ENCODE measurements around the gene PLA2G6.

GRCh38 chr22:38070250-38070921, 111.2 kb downstream of the PLA2G6 start:
- TF ChIP-seq ZNF555 (tag by site-specific recombination; conservative IDR thresholded peaks at IDR 0.05), result no peak
- no peak for TF ChIP-seq KLF10 (tag by site-specific recombination; IDR thresholded peaks at IDR 0.05)
- no peak for TF ChIP-seq ZNF280C (tag by site-specific recombination; IDR thresholded peaks at IDR 0.05)
- no peak for TF ChIP-seq ZNF473 (tag by site-specific recombination; IDR thresholded peaks at IDR 0.05)
- TF ChIP-seq CTCF (tag by site-specific recombination; IDR thresholded peaks at IDR 0.05), result no peak
- TF ChIP-seq ZNF776 (tag by site-specific recombination; IDR thresholded peaks at IDR 0.05; ENCODE audit: borderline replicate concordance), result no peak
- TF ChIP-seq ZNF514 (tag by site-specific recombination; IDR thresholded peaks at IDR 0.05), result no peak
- no peak for TF ChIP-seq ZNF2 (tag by site-specific recombination; IDR thresholded peaks at IDR 0.05)
- TF ChIP-seq ZBTB7A (tag by site-specific recombination; IDR thresholded peaks at IDR 0.05; ENCODE audit: low read depth), result no peak
- no peak for TF ChIP-seq PRDM10 (tag by site-specific recombination; IDR thresholded peaks at IDR 0.05)
- TF ChIP-seq ZNF677 (tag by site-specific recombination; IDR thresholded peaks at IDR 0.05), result no peak
- TF ChIP-seq ZNF121 (tag by site-specific recombination; IDR thresholded peaks at IDR 0.05), result no peak
- TF ChIP-seq ZNF133 (tag by site-specific recombination; IDR thresholded peaks at IDR 0.05), result no peak
